Activated B cell treated with CpG ODN at 0.5 μM for 24 hours (primary cell): ENCODE measurements around the gene CLASP1. TPM values are rescaled to one million over a fixed set of nuclear protein-coding genes. Genes with fewer than 3 reads are reported as not detected.
A peak's percentile ranks its signal among the peaks of the same experiment; 100 is the strongest.
"Not testable (repeated sequence)": the region's sequence is repeated elsewhere in the genome, so short reads cannot be mapped to it uniquely, and the experiment has no call there.

ENCODE experiments used
- ATAC-seq: fragments of 200-7000 bp; cut with Tn5 transposase; one replicate; pipeline ENCODE4 v1.10.0; 2021; ENCODE audit warnings: low read depth, mild to moderate bottlenecking, moderate library complexity
- CTCF ChIA-PET: fragments of 350-600 bp; sonication (Branson Sonifier 250); formaldehyde crosslinking; loops from one replicate; lab custom pipeline; 2021; ENCODE audit warnings: antibody characterized with exemption; lab: Charles Lee
- POLR2A ChIA-PET: fragments of 350-600 bp; sonication (Branson Sonifier 250); formaldehyde crosslinking; loops from one replicate; lab custom pipeline; 2021; ENCODE audit warnings: antibody characterized with exemption; lab: Charles Lee
- DNase-seq: peaks from one replicate; pipeline ENCODE4 v3.0.0; 2022
- H3K27ac Mint-ChIP-seq: one replicate; pipeline ENCODE4 v1.8.0; 2020; ENCODE audit warnings: mixed read lengths
- H3K27me3 Mint-ChIP-seq: one replicate; pipeline ENCODE4 v1.8.0; 2021; ENCODE audit warnings: mixed read lengths
- H3K36me3 Mint-ChIP-seq: one replicate; pipeline ENCODE4 v1.8.0; 2021; ENCODE audit warnings: low read depth, mixed read lengths
- H3K4me1 Mint-ChIP-seq: one replicate; pipeline ENCODE4 v1.8.0; 2021; ENCODE audit warnings: mixed read lengths
- H3K4me3 Mint-ChIP-seq: one replicate; pipeline ENCODE4 v1.8.0; 2020; ENCODE audit warnings: mild to moderate bottlenecking, mixed read lengths
- H3K9me3 Mint-ChIP-seq: one replicate; pipeline ENCODE4 v1.8.0; 2020; ENCODE audit warnings: mixed read lengths
- CTCF ChIP-seq: fragments of 200-600 bp; IDR thresholded peaks from one replicate; pipeline ENCODE4 v1.8.0; 2022; ENCODE audit warnings: antibody characterized with exemption, mild to moderate bottlenecking
- intact Hi-C: fragments of 100-400 bp; cut with micrococcal nuclease; formaldehyde crosslinking; loops from one replicate; pipeline ENCODE4 v1.15.1; 2024
- total RNA-seq: library from RNA; stranded (reverse); gene quantifications from 2 replicates; pipeline ENCODE4 v1.2.3, GENCODE V29; 2022

Gene CLASP1
- total RNA-seq, 1 donor from 2014 or later = 65.0 TPM

- H3K27ac Mint-ChIP-seq = no peak overlapping the region
- ChIA-PET POLR2A (interaction anchor here (1.0 kb wide), 1 partner anchor 87 kb away, joined by 10 read pairs; the partner anchor contains the start of gene CLASP1), CTCF (no interaction called here)
- H3K27me3 Mint-ChIP-seq = no peaks in the 10 kb centered on the region
- no peak for TF ChIP-seq CTCF
- peaks cover 16% of the 10 kb centered on the region for H3K36me3 Mint-ChIP-seq
- no peak for ATAC-seq
- no peak overlapping the region for H3K4me3 Mint-ChIP-seq
- H3K9me3 Mint-ChIP-seq = peaks cover 5% of the 10 kb centered on the region
- H3K4me1 Mint-ChIP-seq = peaks cover 15% of the 10 kb centered on the region
- no peak for DNase-seq
- intact Hi-C loops = no loop called here
Observed at GRCh38 chr2:121562269-121563176, 86.7 kb downstream of the CLASP1 start.

- Mint-ChIP-seq H3K27ac (no peak overlapping the region), H3K9me3 (peaks cover 5% of the 10 kb centered on the region), H3K4me1 (peaks cover 15% of the 10 kb centered on the region), H3K27me3 (no peaks in the 10 kb centered on the region), H3K36me3 (peaks cover 12% of the 10 kb centered on the region), H3K4me3 (no peak overlapping the region)
- no peak for TF ChIP-seq CTCF
- CTCF ChIA-PET = no interaction called here
- DNase-seq = no peak
- ATAC-seq = no peak
- POLR2A ChIA-PET = interaction anchor here (1.0 kb wide), 1 partner anchor 88 kb away, joined by 10 read pairs; the partner anchor contains the start of gene CLASP1
- intact Hi-C loops = no loop called here
Observed at GRCh38 chr2:121561617-121562268, 87.5 kb downstream of the CLASP1 start.

GRCh38 chr2:121558329-121558728 lies 90.9 kb downstream of the CLASP1 start:
- H3K27ac Mint-ChIP-seq = no peak overlapping the region
- no peaks in the 10 kb centered on the region for H3K27me3 Mint-ChIP-seq
- peaks cover 8% of the 10 kb centered on the region for H3K36me3 Mint-ChIP-seq
- CTCF ChIA-PET = no interaction called here
- peaks cover 23% of the 10 kb centered on the region for H3K4me1 Mint-ChIP-seq
- TF ChIP-seq CTCF = no peak
- POLR2A ChIA-PET = interaction anchor here (0.7 to 1.0 kb wide), 5 partner anchors 10 to 178 kb away, joined by 3 to 10 read pairs (median 5); partner anchors contain the start of genes NIFK and RNU4ATAC
- ATAC-seq (peak; percentile 92), DNase-seq (no peak)
- peak overlapping the region; percentile 6 for H3K4me3 Mint-ChIP-seq
- intact Hi-C loops = loop anchor here (1.0 to 5.0 kb wide), 2 partner anchors 27 to 44 kb away; no protein-coding TSS in a partner anchor
- H3K9me3 Mint-ChIP-seq = no peaks in the 10 kb centered on the region

GRCh38 chr2:121555008-121555407 lies 94.3 kb downstream of the CLASP1 start:
- ATAC-seq (no peak), DNase-seq (no peak)
- no peaks in the 10 kb centered on the region for H3K27me3 Mint-ChIP-seq
- TF ChIP-seq CTCF = no peak
- H3K27ac Mint-ChIP-seq = no peak overlapping the region
- ChIA-PET POLR2A (interaction anchor here (0.7 kb wide), 1 partner anchor 201 kb away, joined by 10 read pairs; no protein-coding TSS in a partner anchor), CTCF (no interaction called here)
- no peak overlapping the region for H3K4me3 Mint-ChIP-seq
- peaks cover 6% of the 10 kb centered on the region for H3K36me3 Mint-ChIP-seq
- intact Hi-C loops = loop anchor here (5.0 kb wide), 1 partner anchor 47 kb away; no protein-coding TSS in a partner anchor
- peaks cover 50% of the 10 kb centered on the region for H3K4me1 Mint-ChIP-seq
- H3K9me3 Mint-ChIP-seq = peaks cover 4% of the 10 kb centered on the region

- intact Hi-C loops, DNase-seq, H3K27ac Mint-ChIP-seq, H3K4me3 Mint-ChIP-seq, H3K9me3 Mint-ChIP-seq, ATAC-seq, H3K36me3 Mint-ChIP-seq, H3K27me3 Mint-ChIP-seq, CTCF ChIA-PET: not testable (repeated sequence)
- POLR2A ChIA-PET = interaction anchor here (0.6 to 1.7 kb wide), 2 partner anchors 11 to 22 kb away, joined by 3 to 5 read pairs; partner anchors contain the start of gene RNU4ATAC
- H3K4me1 Mint-ChIP-seq = peaks cover 60% of the 10 kb centered on the region
Observed at GRCh38 chr2:121552477-121553180, 96.6 kb downstream of the CLASP1 start.
